HG02852 (cell line): ENCODE measurements around the gene DR1.
"Not testable (repeated sequence)": the region's sequence is repeated elsewhere in the genome, so short reads cannot be mapped to it uniquely, and the experiment has no call there.

ENCODE experiments used
- ATAC-seq: cut with Tn5 transposase; IDR thresholded peaks from one replicate; pipeline ENCODE4 v1.9.1; 2021; ENCODE audit warnings: mild to moderate bottlenecking, moderate library complexity; ENCODE audit not compliant: unreplicated experiment

DR1 gene

DNA sequence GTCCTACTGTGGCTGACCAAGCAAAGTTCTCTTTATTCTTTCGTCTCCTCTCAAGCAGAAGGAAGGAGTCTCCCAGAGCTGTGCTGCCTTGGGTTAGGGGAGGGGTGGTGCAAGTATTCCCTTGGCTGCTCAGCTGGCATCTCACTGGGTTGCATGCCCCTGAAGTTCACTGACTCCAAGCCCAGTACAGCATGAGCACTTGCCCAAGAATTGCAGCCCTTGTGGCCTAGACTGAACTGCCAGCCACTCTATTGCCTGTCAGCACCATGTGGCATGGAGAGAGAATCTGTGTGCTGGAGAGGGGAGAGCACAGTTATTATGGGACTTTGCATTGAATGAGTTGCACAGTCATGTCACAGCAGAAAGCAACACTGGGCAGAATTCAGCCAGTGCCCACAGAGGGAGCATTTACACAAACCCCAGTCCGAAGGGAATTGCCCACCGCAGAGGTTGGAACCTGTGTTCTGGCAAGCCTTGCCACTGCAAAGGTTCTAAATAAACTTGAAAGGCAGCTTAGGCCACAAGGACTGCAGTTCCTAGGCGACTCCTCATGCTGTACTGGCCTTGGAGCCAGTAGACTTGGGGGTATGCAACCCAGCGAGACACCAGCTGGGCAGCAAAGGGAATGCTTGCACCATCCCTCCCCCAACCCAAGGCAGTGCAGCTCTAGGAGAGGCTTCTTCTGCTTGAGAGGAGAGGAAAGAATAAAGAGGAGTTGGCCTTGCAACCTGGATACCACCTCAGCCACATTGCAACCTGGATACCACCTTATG is 28.8 kb downstream of the DR1 start:
- no peak for ATAC-seq

DNA sequence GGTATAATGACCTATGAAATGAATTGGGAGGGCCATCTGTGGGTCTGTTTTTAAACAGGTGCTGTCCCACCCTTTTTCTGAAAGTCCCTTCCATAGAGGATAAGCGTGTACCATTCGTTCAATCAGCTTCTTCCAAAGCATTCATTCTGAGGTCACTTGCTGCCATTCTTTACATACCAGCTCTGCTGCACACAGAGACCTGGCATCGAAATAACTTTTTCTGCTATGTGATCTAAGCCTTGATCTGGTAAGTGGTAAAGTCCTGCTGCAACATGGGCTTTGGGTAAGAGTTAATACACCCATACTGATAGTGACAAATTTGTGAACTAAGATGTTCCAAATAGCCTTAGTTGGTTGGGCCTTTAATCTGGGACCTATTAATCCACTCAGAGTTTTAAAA is 38.9 kb downstream of the DR1 start:
- no peak for ATAC-seq

DNA sequence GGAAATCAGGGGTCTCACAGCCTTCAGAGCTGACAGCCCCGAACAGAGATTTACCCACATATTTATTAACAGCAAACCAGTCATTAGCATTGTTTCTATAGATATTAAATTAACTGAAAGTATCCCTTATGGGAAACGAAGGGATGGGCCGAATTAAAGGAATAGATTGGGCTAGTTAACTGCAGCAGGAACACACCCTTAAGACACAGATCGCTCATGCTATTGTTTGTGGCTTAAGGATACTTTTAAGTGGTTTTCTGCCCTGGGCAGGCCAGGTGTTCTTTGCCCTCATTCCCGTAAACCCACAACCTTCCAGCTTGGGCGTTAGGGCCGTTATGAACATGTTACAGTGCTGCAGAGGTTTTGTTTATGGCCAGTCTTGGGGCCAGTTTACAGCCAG is 40.6 kb downstream of the DR1 start:
- ATAC-seq = not testable (repeated sequence)

DNA sequence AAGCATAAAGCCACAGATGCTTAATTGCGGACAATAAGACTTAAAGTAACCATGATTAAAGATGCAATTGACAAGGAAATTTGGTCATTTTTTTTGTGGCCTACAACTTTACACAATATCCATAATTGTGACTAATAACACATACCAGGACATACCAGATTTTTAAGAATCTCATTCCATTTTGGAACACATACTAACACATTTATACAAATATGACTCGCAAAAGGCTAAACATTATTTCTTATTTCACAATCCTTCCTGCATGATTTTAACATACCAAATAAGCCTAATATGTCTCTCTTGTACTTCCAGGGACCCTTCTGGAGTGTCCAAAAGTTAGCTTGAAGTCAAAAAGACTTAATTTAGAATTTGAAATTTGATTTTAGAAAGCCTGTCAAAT is 48.8 kb downstream of the DR1 start:
- ATAC-seq = no peak

DNA sequence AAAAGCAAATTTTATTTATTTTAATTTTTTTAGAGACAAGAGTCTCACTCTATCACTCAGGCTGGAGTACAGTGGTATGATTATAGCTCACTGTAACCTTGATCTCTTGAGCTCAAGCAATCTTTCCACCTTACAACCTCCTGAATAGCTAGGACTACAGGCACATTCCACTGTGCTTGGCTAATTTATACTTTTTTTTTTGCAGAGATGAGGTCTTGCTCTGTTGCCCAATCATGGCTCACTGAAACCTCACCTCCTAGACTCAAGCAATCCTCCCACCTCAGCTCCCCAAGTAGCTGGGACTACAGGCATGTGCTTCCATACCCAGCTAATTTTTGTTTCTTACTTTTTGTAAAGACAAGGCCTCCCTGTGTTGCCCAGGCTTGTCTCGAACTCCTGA is 49.5 kb downstream of the DR1 start:
- no peak for ATAC-seq

DNA sequence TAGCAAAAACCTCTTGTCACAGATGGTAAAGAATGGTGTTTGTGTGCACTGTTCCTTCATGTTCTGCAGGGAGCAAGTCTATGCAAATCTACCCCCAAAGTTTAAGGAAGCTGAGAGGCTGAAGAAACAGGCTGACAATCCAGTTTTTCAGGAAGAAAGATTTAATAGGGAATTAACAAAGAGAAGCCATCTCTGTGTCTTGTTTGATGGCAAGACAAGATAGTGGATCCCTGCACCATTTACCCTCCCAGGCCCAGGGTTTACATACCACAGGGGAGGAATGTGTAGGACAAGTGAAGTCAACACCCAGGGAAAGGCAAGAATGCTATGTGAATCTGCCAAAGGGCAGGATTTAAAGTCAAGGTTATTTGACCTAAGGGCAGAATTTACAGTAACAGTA is 54.1 kb downstream of the DR1 start:
- no peak for ATAC-seq

DNA sequence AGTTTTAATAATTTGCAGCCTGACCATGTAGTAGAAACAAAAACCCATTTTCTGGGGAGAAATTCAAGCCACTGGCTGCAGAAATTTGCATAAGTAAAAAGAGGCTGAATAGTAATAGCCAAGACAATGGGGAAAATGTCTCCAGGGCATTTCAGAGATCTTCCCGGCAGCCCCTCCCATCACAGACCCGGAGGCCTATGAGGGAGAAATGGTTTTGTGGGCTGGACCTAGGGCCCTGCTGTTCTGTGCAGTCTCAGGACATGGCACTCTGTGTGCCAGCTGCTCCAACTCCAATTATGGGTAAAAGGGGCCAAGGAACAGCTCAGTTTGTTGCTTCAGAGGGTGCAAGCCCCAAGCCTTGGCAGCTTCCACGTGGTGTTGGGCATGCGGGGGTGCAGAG is 62.5 kb downstream of the DR1 start:
- ATAC-seq = no peak

DNA sequence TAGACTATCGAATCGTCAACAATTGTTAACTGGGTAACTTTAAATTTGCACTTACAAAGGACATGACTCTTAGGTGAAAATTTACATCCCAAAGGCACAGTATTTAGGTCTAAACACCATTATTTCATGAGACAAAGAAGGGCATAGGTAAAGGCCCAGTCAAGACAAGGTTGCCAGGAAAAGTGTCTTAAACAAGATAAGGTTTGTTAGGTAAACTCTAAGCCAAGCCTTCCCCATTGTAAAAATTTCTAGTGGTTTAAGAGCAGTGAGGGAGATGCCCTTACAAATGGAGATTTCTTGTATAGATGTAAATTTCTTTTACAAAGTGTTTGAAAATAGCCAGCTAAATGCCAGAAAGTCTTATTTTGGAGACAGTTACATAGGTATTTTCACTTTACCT is 65.3 kb downstream of the DR1 start:
- no peak for ATAC-seq

DNA sequence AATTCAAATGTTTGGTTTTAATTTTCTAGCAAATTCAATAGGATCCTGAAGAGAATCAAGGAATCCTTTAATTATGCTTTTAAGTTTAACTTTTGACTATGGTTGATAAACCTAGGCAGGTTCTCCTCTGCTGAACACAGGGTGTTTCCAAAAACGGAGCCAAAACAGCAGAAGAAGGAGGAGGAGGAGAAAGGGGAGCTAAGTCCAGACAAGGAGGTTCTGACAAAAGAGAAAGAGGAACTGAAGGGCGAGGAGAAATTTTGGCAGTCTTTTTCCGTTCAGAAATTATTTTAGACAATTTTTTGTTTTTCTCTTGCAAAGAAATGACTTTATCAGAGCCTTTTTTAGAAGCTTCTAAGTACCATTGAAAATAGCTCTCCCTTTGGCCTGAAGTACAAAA is 69.0 kb downstream of the DR1 start:
- ATAC-seq = no peak

DNA sequence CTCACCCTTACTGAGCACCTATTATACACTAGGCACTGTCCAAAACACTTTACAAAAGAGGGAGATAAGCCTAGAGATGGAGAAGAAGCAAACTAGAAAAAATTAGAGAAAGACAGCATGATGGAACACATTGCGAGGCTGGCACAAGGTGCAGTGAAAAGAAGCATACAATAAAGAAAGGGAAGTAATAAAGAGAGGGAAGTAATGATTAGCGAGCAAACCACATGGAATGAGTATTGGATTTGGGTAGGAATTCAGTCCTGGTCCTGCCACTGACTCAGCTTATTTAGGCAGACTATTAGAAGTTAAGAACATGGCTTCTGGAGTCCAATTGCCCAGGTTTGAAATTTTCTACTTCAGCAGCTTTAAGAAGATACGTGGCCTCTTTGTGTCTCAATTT is 69.6 kb downstream of the DR1 start:
- no peak for ATAC-seq

DNA sequence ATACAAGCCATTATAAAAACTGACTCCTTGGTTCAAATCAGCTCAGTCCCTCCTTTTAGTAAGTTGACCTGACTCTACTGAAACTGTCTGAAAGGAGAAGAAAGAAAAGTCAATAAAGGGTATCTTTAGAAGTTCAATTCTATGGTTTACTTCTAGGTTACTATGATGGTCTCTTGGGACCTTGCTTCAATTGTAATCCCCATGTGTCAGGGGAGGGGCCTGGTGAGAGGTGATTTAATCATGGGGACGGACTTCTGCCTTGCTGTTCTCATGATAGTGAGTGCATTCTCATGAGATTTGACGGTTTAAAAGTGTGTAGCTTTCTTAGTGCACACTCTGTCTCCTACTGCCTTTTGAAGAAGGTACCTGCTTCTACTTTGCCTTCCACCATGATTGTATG is 70.5 kb downstream of the DR1 start:
- no peak for ATAC-seq
